ENCODE data around the gene GPHA2.

DNA sequence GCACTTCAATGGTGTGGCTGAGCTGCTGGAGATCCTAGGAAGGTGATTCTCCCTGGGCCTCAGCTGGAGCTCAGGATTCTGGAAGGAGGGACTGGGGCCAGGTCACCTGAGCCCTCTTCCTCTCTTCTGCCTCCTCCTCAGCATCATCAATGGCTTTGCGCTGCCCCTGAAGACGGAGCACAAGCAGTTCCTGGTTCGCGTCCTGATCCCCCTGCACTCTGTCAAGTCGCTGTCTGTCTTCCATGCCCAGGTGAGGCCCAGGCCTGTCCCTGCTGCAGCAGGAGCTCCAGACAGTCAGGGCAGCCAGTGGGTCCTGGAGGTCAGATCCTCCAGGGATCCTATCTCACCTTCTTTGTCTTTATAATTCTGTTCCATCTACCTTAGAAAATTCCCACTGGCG is 5.4 kb downstream of the GPHA2 start:
- TF ChIP-seq, protein P1, sequence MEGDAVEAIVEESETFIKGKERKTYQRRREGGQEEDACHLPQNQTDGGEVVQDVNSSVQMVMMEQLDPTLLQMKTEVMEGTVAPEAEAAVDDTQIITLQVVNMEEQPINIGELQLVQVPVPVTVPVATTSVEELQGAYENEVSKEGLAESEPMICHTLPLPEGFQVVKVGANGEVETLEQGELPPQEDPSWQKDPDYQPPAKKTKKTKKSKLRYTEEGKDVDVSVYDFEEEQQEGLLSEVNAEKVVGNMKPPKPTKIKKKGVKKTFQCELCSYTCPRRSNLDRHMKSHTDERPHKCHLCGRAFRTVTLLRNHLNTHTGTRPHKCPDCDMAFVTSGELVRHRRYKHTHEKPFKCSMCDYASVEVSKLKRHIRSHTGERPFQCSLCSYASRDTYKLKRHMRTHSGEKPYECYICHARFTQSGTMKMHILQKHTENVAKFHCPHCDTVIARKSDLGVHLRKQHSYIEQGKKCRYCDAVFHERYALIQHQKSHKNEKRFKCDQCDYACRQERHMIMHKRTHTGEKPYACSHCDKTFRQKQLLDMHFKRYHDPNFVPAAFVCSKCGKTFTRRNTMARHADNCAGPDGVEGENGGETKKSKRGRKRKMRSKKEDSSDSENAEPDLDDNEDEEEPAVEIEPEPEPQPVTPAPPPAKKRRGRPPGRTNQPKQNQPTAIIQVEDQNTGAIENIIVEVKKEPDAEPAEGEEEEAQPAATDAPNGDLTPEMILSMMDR (conservative IDR thresholded peaks at IDR 0.05 in 1 of 2, IDR thresholded peaks at IDR 0.05 in 1 of 2; ENCODE audit: low read depth in 1 of 2, low read length in 2 of 2): no peak
- no peak for TF ChIP-seq EZH2 (IDR thresholded peaks at IDR 0.05; ENCODE audit: low read length, missing control alignments)
